Measurements from ENCODE around the gene ZNF831. TPM values are rescaled to one million over a fixed set of nuclear protein-coding genes. Genes with fewer than 3 reads are reported as not detected.

Gene ZNF831
- total RNA-seq, 1 donor = not detected

GRCh38 chr20:59217173-59217572 lies 53.6 kb downstream of the ZNF831 start:
- no peak for DNase-seq (ENCODE audit: insufficient read length, low spot score, missing footprints)
- TF ChIP-seq CTCF (IDR thresholded peaks at IDR 0.05; ENCODE audit: extremely low read depth, low read depth, low read length) = no peak
- Histone ChIP-seq H3K4me3 (ENCODE audit: insufficient read depth, low read length) (no peak overlapping the region), H3K4me2 (ENCODE audit: insufficient read depth, low read length) (no peak overlapping the region), H3K36me3 (ENCODE audit: insufficient read depth, low read length) (no peaks in the 10 kb centered on the region), H4K20me1 (ENCODE audit: insufficient read depth, low read length) (no peaks in the 10 kb centered on the region), H3K9me3 (ENCODE audit: low read depth, low read length) (no peaks in the 10 kb centered on the region), H3K27me3 (ENCODE audit: insufficient read depth, low read length) (peaks cover 20% of the 10 kb centered on the region), H3K79me2 (ENCODE audit: insufficient read depth, low read length) (no peaks in the 10 kb centered on the region), H2AFZ (ENCODE audit: low read length) (no peak overlapping the region), H3K27ac (ENCODE audit: low read depth, low read length) (no peak overlapping the region), H3K4me1 (ENCODE audit: insufficient read depth, low read length) (peaks cover 13% of the 10 kb centered on the region)

GRCh38 chr20:59217794-59218280 lies 54.2 kb downstream of the ZNF831 start:
- H3K4me3 ChIP-seq (ENCODE audit: insufficient read depth, low read length) = no peak overlapping the region
- H3K27ac ChIP-seq (ENCODE audit: low read depth, low read length) = no peak overlapping the region
- no peaks in the 10 kb centered on the region for H4K20me1 ChIP-seq (ENCODE audit: insufficient read depth, low read length)
- no peaks in the 10 kb centered on the region for H3K79me2 ChIP-seq (ENCODE audit: insufficient read depth, low read length)
- no peaks in the 10 kb centered on the region for H3K9me3 ChIP-seq (ENCODE audit: low read depth, low read length)
- peaks cover 16% of the 10 kb centered on the region for H3K4me1 ChIP-seq (ENCODE audit: insufficient read depth, low read length)
- no peak overlapping the region for H2AFZ ChIP-seq (ENCODE audit: low read length)
- H3K27me3 ChIP-seq (ENCODE audit: insufficient read depth, low read length) = peaks cover 22% of the 10 kb centered on the region
- H3K36me3 ChIP-seq (ENCODE audit: insufficient read depth, low read length) = no peaks in the 10 kb centered on the region
- DNase-seq (ENCODE audit: insufficient read length, low spot score, missing footprints) = no peak
- TF ChIP-seq CTCF (IDR thresholded peaks at IDR 0.05; ENCODE audit: extremely low read depth, low read depth, low read length) = no peak
- H3K4me2 ChIP-seq (ENCODE audit: insufficient read depth, low read length) = no peak overlapping the region

- H4K20me1 ChIP-seq (ENCODE audit: insufficient read depth, low read length) = no peaks in the 10 kb centered on the region
- peaks cover 16% of the 10 kb centered on the region for H3K4me1 ChIP-seq (ENCODE audit: insufficient read depth, low read length)
- no peaks in the 10 kb centered on the region for H3K36me3 ChIP-seq (ENCODE audit: insufficient read depth, low read length)
- H3K79me2 ChIP-seq (ENCODE audit: insufficient read depth, low read length) = no peaks in the 10 kb centered on the region
- no peak overlapping the region for H3K4me3 ChIP-seq (ENCODE audit: insufficient read depth, low read length)
- H2AFZ ChIP-seq (ENCODE audit: low read length) = no peak overlapping the region
- no peak for TF ChIP-seq CTCF (IDR thresholded peaks at IDR 0.05; ENCODE audit: extremely low read depth, low read depth, low read length)
- no peak overlapping the region for H3K4me2 ChIP-seq (ENCODE audit: insufficient read depth, low read length)
- H3K27ac ChIP-seq (ENCODE audit: low read depth, low read length) = no peak overlapping the region
- H3K27me3 ChIP-seq (ENCODE audit: insufficient read depth, low read length) = peaks cover 36% of the 10 kb centered on the region
- no peak for DNase-seq (ENCODE audit: insufficient read length, low spot score, missing footprints)
- no peaks in the 10 kb centered on the region for H3K9me3 ChIP-seq (ENCODE audit: low read depth, low read length)
Measured at GRCh38 chr20:59219211-59219610, 55.6 kb downstream of the ZNF831 start.

GRCh38 chr20:59220161-59220560 lies 56.5 kb downstream of the ZNF831 start:
- Histone ChIP-seq H2AFZ (ENCODE audit: low read length) (no peak overlapping the region), H3K79me2 (ENCODE audit: insufficient read depth, low read length) (no peaks in the 10 kb centered on the region), H3K27ac (ENCODE audit: low read depth, low read length) (no peak overlapping the region), H3K4me3 (ENCODE audit: insufficient read depth, low read length) (no peak overlapping the region), H3K4me1 (ENCODE audit: insufficient read depth, low read length) (peaks cover 16% of the 10 kb centered on the region), H3K9me3 (ENCODE audit: low read depth, low read length) (no peaks in the 10 kb centered on the region), H3K4me2 (ENCODE audit: insufficient read depth, low read length) (no peak overlapping the region), H4K20me1 (ENCODE audit: insufficient read depth, low read length) (no peaks in the 10 kb centered on the region), H3K36me3 (ENCODE audit: insufficient read depth, low read length) (no peaks in the 10 kb centered on the region), H3K27me3 (ENCODE audit: insufficient read depth, low read length) (peaks cover 46% of the 10 kb centered on the region)
- no peak for TF ChIP-seq CTCF (IDR thresholded peaks at IDR 0.05; ENCODE audit: extremely low read depth, low read depth, low read length)
- no peak for DNase-seq (ENCODE audit: insufficient read length, low spot score, missing footprints)
